ENCODE data around the gene PFDN4.
A peak's percentile ranks its signal among the peaks of the same experiment; 100 is the strongest.
"Not testable (repeated sequence)": the region's sequence is repeated elsewhere in the genome, so short reads cannot be mapped to it uniquely, and the experiment has no call there.

The PFDN4 gene

DNA sequence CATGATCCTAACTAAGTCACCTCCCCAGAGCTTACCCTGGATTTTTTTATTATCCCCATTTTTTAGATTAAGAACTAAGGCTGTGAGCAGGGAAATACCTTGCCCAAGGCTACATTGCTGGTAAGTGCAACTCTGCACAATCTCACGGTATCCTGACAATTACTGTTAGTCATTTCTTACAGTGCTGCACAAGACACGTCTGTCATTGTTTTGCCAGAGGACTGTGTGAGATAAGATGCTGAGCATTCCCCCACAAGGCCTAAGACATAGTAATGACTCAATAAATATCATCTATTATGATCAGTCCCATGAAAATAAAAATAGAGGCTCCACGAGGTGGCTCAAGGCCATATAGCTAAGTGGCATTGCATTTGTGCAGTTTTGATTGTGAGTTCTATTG lies 21.0 kb downstream of the PFDN4 start:
- DNase-seq, result no peak

DNA sequence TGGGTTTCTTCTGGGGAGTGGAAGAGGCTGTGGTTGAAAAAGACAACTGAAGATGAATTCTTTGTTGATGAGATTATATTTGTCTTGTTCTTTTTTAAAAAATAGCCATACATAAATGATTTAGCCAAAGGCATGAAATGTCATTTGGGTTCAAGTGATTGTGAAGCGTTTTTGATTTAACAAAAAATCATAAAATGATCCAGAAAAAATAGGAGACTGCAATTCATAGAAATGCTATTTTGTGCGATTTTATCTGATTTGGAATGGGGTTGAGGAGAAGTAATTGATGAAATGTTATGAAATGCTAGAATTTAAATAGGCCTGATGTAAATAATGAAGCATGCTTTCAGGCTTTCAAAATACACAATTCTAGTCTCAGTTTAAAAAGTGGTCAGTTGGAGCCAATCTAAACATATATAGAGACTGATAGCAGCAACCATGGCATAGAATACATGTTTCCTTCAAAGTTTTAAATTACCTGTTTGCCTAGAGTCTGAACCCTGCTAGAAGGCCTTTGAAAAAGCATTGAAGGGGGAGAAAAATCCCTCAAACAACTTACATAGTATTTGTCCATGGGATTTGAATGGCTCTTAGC lies 21.8 kb downstream of the PFDN4 start:
- no peak for DNase-seq

- no peak for DNase-seq
These were observed 23.1 kb downstream of the PFDN4 start for GRCh38 chr20:54231036-54231435.

- no peak for DNase-seq
These were observed 27.1 kb downstream of the PFDN4 start for GRCh38 chr20:54234991-54235390.

GRCh38 chr20:54237116-54237943 lies 29.4 kb downstream of the PFDN4 start:
- no peak for DNase-seq

GRCh38 chr20:54244113-54244512 lies 36.2 kb downstream of the PFDN4 start:
- no peak for DNase-seq

DNA sequence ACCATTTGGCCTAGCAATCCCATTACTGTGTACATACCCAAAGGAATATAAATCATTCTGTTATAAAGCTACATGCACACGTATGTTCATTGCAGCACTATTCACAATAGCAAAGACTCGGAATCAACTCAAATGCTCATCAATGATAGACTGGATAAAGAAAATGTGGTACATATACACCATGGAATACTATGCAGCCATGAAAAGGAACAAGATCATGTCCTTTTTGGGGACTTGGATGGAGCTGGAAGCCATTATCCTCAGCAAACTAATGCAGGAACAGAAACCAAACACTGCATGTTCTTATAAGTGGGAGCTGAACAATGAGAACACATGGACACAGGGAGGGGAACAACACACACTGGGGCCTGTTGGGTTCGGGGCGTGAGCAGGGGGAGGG lies 40.8 kb downstream of the PFDN4 start:
- DNase-seq, result not testable (repeated sequence)

DNA sequence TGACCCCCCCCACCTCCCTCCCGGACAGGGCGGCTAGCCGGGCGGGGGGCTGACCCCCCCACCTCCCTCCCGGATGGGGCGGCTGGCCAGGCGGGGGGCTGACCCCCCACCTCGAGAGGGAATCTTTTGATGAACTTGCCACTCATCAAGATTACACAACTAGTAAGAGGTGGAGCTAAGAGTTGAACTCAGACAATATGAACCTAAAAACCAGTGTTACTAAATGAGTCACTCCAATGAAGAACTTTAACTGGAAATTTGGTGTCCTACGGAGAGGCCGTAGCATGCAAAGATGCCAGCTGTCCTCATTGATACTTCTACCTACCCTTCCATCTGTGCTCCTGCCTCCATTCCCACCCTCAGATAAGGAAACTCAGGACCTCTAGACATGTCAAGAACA lies 42.8 kb downstream of the PFDN4 start:
- DNase-seq, result no peak

DNA sequence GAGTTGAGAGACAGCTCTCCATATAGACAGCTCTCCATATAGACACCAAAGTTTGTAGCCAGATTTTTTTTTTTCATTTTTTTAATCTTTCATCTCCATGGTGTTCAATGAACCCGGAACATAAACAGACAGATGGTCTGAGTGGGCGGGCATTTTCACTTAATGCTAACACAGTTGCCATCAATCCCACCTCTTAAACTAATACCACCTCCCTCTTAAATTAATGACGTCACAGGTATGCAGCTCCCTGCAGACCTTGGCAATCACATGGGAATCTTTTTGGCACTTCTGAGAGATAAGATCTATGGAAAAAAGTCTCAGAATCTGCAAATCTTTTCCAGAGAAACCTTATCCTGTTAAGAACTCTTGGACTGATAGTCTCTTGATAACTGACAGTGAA lies 43.2 kb downstream of the PFDN4 start:
- no peak for DNase-seq

- DNase-seq, result no peak
These were observed 46.7 kb downstream of the PFDN4 start for GRCh38 chr20:54254596-54254995.

DNA sequence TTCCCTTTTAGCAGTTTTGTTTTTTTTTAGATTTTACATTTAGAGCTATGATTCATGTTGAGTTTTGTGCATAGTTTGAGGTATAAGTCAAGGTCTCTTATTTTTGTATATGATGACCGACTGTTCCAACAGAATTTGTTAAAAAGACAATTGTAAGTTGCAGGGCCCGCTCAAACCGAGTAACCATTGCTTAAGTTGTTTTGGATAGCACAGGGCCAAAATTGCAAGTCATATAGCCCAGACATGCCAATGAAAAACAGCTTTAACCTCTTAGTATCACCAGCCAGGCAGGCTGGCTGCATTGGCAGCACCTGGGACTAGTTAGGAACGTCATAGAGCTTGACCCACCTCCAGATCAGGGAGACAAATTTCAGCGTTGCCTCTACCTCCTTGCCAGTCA lies 47.3 kb downstream of the PFDN4 start:
- DNase-seq, result no peak

GRCh38 chr20:54256202-54256601 lies 48.3 kb downstream of the PFDN4 start:
- DNase-seq, result no peak

- DNase-seq, result no peak
These were observed 49.4 kb downstream of the PFDN4 start for GRCh38 chr20:54257071-54257816.

DNA sequence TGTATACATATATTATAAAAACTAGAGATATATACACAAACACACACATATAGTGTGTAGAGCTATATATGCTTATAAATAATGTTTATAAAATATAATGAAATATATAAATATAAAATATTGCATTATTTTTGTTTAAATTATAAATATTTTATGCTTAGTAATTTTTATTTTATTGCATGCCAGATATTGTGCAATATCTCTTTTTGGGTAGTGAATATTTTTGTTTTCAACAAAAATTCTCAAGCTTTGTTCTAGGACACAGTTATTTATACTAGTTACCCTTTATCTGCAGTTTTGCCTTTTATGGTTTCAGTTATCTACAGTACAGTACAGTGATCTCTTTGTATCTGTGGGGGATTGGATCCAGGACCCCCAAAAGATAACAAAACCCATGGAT lies 52.2 kb downstream of the PFDN4 start:
- DNase-seq, result no peak

DNA sequence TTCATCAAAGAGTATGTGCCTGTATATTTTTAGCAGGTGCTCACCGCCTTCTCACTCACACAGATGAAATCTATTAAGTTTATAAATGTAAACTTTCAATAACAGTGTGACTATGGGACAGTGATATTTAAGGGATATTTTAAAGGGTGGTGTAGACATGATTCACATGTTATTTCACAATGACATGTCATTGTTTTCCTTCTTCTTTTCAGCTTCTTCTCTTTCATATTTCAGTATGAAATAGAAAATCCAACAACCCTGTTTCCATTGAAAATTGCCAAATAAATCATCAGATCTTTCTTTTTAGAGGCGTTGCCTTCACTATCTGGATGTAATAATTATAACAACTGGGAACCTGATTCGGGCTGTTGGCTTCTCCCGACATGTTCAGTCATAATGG lies 54.8 kb downstream of the PFDN4 start:
- no peak for DNase-seq

DNA sequence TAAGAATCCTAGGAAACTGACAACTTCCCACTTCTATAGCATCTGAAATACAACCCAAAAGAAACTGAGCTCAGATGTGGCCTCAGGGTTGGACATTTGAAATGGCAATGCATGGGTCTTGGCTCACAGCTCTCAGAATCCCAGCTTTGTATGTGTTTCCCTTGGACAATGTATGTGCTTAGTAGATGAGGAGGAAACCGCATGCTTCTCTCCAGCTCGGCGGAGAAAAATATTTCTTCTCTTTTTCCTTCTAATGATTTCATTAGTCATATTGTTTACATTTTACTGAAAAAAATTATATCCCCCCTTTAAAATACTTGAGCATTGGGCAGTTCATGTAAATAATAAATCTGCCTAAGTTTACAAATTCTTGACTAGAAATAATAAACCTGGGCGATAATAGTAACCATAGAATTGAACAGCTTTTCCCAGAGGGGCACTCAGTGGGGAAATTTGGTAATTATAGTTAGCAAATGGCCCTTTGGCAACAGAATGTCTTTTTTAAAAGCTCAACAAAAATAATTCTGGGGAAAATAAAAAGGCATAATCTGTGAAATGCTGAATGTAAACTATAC lies 55.3 kb downstream of the PFDN4 start:
- DNase-seq, result no peak

DNA sequence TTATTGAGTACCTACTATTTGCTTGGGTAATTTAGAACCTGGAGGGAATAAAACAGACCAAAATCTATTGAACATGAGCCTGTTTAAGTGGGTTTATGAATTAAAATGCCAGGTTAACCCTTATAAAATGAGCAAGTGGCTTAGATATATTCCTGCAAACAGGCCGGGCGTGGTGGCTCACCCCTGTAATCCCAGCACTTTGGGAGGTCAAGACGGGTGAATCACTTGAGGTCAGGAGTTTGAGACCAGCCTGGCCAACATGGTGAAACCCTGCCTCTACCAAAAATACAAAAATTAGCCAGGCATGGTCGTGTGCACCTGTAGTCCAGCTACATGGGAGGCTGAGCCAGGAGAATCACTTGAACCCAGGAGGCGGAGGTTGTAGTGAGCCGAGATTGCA lies 57.9 kb downstream of the PFDN4 start:
- not testable (repeated sequence) for DNase-seq

- DNase-seq, result no peak
These were observed 59.0 kb downstream of the PFDN4 start for GRCh38 chr20:54266844-54267243.

DNA sequence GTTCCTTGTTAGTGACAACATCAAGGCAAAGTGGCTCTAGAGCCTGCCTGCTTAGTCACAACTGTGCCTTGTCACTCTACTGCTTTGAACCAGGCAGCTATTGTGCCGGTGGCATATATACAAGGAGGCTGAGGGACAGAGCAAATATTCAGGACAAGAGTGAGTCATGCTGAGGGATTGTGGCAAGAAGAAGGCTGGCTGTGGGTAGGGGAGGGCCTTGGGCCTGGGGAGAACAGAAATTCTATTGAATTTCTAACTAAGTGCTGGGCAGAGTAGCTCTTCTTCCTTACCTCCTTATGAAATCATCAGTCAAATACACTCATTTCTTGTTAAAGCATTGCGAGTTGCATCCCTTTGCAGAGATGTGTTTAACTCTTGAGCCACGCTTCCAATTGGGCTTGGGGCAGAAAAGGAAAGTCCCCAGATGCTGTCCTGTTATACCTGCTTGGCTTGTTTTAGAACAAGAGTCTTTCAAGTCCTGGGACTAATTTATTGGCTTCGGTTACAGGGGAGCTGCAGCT lies 59.7 kb downstream of the PFDN4 start:
- DNase-seq, result peak; percentile 4

GRCh38 chr20:54268941-54269340 lies 61.1 kb downstream of the PFDN4 start:
- DNase-seq, result no peak
